HEK293 (cell line): ENCODE measurements around the gene TPP2.

Source experiments
- BCL11B ChIP-seq: fragments of 450-650 bp; formaldehyde crosslinking; IDR thresholded peaks from 2 replicates; pipeline ENCODE4 v1.5.1; 2016; ENCODE audit warnings: low read depth, missing biosample characterization, missing genetic modification characterization
- HOXC10 ChIP-seq: sonication (generic); formaldehyde crosslinking; IDR thresholded peaks from 2 replicates; pipeline ENCODE4 v1.8.1; 2023; ENCODE audit warnings: mild to moderate bottlenecking, missing genetic modification reagents
- MZF1 ChIP-seq: fragments of 450-650 bp; formaldehyde crosslinking; IDR thresholded peaks from 2 replicates; pipeline ENCODE4 v1.5.1; 2017; ENCODE audit warnings: missing biosample characterization, missing genetic modification characterization, borderline replicate concordance
- OVOL3 ChIP-seq: fragments of 450-650 bp; formaldehyde crosslinking; IDR thresholded peaks from 2 replicates; pipeline ENCODE4 v1.5.1; 2016; ENCODE audit warnings: missing biosample characterization, missing genetic modification characterization
- PBX3 ChIP-seq: sonication (generic); formaldehyde crosslinking; IDR thresholded peaks from 2 replicates; pipeline ENCODE4 v1.8.1; 2022; ENCODE audit warnings: mild to moderate bottlenecking, moderate library complexity, missing genetic modification reagents
- PRDM2 ChIP-seq: fragments of 450-650 bp; formaldehyde crosslinking; IDR thresholded peaks from 2 replicates; pipeline ENCODE4 v1.5.1; 2016; ENCODE audit warnings: missing biosample characterization, missing genetic modification characterization, borderline replicate concordance
- PRDM6 ChIP-seq: fragments of 450-650 bp; formaldehyde crosslinking; IDR thresholded peaks from 2 replicates; pipeline ENCODE4 v1.5.1; 2017; ENCODE audit warnings: missing biosample characterization, missing genetic modification characterization
- SP7 ChIP-seq: fragments of 450-650 bp; formaldehyde crosslinking; IDR thresholded peaks from 2 replicates; pipeline ENCODE4 v1.5.1; 2016; ENCODE audit warnings: missing biosample characterization, missing genetic modification characterization
- ZBTB20 ChIP-seq: fragments of 450-650 bp; formaldehyde crosslinking; IDR thresholded peaks from 2 replicates; pipeline ENCODE4 v1.5.1; 2016; ENCODE audit warnings: missing biosample characterization, missing genetic modification characterization
- ZBTB48 ChIP-seq: fragments of 450-650 bp; formaldehyde crosslinking; IDR thresholded peaks from 2 replicates; pipeline ENCODE4 v1.5.1; 2016; ENCODE audit warnings: missing biosample characterization, missing genetic modification characterization
- ZBTB7A ChIP-seq: fragments of 450-650 bp; formaldehyde crosslinking; IDR thresholded peaks from 2 replicates; pipeline ENCODE4 v1.5.1; 2016; ENCODE audit warnings: low read depth, missing biosample characterization, missing genetic modification characterization
- ZFP3 ChIP-seq: fragments of 450-650 bp; formaldehyde crosslinking; IDR thresholded peaks from 2 replicates; pipeline ENCODE4 v1.5.1; 2016; ENCODE audit warnings: low read depth, missing biosample characterization, missing genetic modification characterization
- ZFP37 ChIP-seq: fragments of 450-650 bp; formaldehyde crosslinking; IDR thresholded peaks from 2 replicates; pipeline ENCODE4 v1.5.1; 2016; ENCODE audit warnings: missing biosample characterization, missing genetic modification characterization
- ZNF157 ChIP-seq: fragments of 450-650 bp; formaldehyde crosslinking; IDR thresholded peaks from 2 replicates; pipeline ENCODE4 v1.5.1; 2016; ENCODE audit warnings: missing biosample characterization, missing genetic modification characterization
- ZNF184 ChIP-seq: fragments of 450-650 bp; IDR thresholded peaks from 2 replicates; pipeline ENCODE4 v1.5.1; 2018; ENCODE audit warnings: missing biosample characterization, mild to moderate bottlenecking, missing genetic modification characterization
- ZNF324 ChIP-seq: fragments of 450-650 bp; formaldehyde crosslinking; IDR thresholded peaks from 2 replicates; pipeline ENCODE4 v1.5.1; 2016; ENCODE audit warnings: missing biosample characterization, missing genetic modification characterization
- ZNF404 ChIP-seq: fragments of 450-650 bp; formaldehyde crosslinking; IDR thresholded peaks from 2 replicates; pipeline ENCODE4 v1.5.1; 2017; ENCODE audit warnings: missing biosample characterization, missing genetic modification characterization
- ZNF426 ChIP-seq: fragments of 450-650 bp; formaldehyde crosslinking; IDR thresholded peaks from 2 replicates; pipeline ENCODE4 v1.5.1; 2017; ENCODE audit warnings: missing biosample characterization, missing genetic modification characterization, mild to moderate bottlenecking, inconsistent platforms, moderate library complexity
- ZNF433 ChIP-seq: fragments of 450-650 bp; formaldehyde crosslinking; IDR thresholded peaks from 2 replicates; pipeline ENCODE4 v1.5.1; 2016; ENCODE audit warnings: missing biosample characterization, missing genetic modification characterization, low read depth
- ZNF48 ChIP-seq: fragments of 450-650 bp; formaldehyde crosslinking; IDR thresholded peaks from 2 replicates; pipeline ENCODE4 v1.5.1; 2016; ENCODE audit warnings: missing biosample characterization, missing genetic modification characterization
- ZNF510 ChIP-seq: fragments of 450-650 bp; formaldehyde crosslinking; IDR thresholded peaks from 2 replicates; pipeline ENCODE4 v1.5.1; 2018; ENCODE audit warnings: mild to moderate bottlenecking, missing genetic modification characterization, missing biosample characterization; ENCODE audit not compliant: insufficient replicate concordance
- ZNF555 ChIP-seq: fragments of 450-650 bp; formaldehyde crosslinking; conservative IDR thresholded peaks from 2 replicates; pipeline ENCODE4 v1.5.1; 2017; ENCODE audit warnings: missing biosample characterization, mild to moderate bottlenecking, missing genetic modification characterization, inconsistent platforms
- ZNF561 ChIP-seq: fragments of 450-650 bp; IDR thresholded peaks from 2 replicates; pipeline ENCODE4 v1.5.1; 2018; ENCODE audit warnings: missing biosample characterization, missing genetic modification characterization, borderline replicate concordance
- ZNF660 ChIP-seq: fragments of 450-650 bp; IDR thresholded peaks from 2 replicates; pipeline ENCODE4 v1.5.1; 2018; ENCODE audit warnings: missing biosample characterization, mild to moderate bottlenecking, missing genetic modification characterization
- TF ChIP-seq, protein P1 (sequence below): fragments of 450-650 bp; formaldehyde crosslinking; IDR thresholded peaks from 2 replicates; pipeline ENCODE4 v1.5.1; 2016; ENCODE audit warnings: missing biosample characterization, missing genetic modification characterization
- TF ChIP-seq, protein P2 (sequence below): fragments of 450-650 bp; formaldehyde crosslinking; IDR thresholded peaks from 2 replicates; pipeline ENCODE4 v1.5.1; 2016; ENCODE audit warnings: missing biosample characterization, missing genetic modification characterization, borderline replicate concordance

TPP2 gene

DNA sequence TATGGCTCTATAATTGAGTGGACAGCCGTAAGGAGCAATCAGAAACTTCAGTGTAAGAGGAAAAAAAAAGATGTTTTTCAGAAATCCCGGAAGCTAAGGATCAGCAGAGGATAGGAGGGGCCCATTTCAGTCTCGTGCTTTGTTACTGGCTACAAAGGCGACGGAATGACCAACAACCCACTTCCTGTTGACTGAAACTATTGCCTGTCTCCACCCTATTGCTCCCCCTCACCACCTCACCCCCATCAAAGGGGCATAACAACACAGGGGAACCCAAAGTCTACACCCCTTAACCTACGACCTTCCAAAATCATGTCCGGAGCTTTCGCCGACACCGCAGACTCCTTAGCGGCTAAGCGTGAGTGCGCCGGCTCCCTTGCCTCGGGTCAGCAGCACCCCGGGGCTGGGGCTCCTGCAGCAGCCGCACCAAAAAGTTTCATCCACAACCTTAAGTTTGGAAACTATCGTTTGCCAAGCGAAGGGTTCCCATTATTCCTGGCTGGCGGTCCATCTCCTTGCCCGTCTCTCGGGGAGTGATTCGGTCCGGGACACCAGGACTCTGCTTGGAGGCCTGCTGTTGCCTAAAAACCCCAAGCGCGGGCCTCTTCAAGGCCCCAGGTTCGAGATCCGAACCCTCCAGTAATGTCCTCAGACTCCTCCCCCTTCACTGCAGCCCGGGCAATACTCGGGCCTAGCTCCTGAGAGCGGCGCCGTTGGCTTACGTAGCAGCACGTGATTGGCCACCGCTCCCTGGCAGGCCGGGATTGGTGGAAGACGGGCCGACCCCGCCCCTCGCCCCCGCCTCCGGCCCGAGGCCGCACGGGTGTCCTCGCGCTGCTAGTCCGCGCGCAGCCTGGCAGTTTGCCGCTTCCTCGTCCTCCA, at the start of gene TPP2 (continued):
- TF ChIP-seq ZNF184 (no peak), MZF1 (tag by site-specific recombination) (no peak), ZFP3 (no peak), ZNF561 (tag by site-specific recombination) (no peak; the same call in none of the 2 replicates), ZNF404 (tag by site-specific recombination) (no peak), ZNF510 (tag by site-specific recombination) (no peak), ZNF157 (tag by site-specific recombination) (no peak), BCL11B (tag by site-specific recombination) (no peak; the same call in 1 of the 2 replicates), HOXC10 (CRISPR knock-in tag) (no peak), PRDM2 (tag by site-specific recombination) (no peak), ZNF426 (no peak), OVOL3 (tag by site-specific recombination) (no peak), ZBTB48 (peak; percentile 37; the same call in 1 of the 2 replicates), ZNF433 (no peak), ZNF660 (tag by site-specific recombination) (no peak; the same call in none of the 2 replicates), ZFP37 (tag by site-specific recombination) (peak; percentile 75), PRDM6 (tag by site-specific recombination) (peak; percentile 76), ZNF555 (tag by site-specific recombination) (no peak), ZNF324 (tag by site-specific recombination) (peak; percentile 21), SP7 (peak; percentile 53), PBX3 (CRISPR knock-in tag) (no peak), ZBTB7A (tag by site-specific recombination) (peak; percentile 39; the same call in 1 of the 2 replicates), ZNF48 (no peak), ZBTB20 (tag by site-specific recombination) (peak; percentile 80)
- TF ChIP-seq, protein P1, sequence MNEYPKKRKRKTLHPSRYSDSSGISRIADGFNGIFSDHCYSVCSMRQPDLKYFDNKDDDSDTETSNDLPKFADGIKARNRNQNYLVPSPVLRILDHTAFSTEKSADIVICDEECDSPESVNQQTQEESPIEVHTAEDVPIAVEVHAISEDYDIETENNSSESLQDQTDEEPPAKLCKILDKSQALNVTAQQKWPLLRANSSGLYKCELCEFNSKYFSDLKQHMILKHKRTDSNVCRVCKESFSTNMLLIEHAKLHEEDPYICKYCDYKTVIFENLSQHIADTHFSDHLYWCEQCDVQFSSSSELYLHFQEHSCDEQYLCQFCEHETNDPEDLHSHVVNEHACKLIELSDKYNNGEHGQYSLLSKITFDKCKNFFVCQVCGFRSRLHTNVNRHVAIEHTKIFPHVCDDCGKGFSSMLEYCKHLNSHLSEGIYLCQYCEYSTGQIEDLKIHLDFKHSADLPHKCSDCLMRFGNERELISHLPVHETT (tag by site-specific recombination): peak; percentile 45; the same call in 1 of the 2 replicates
- TF ChIP-seq, protein P2, sequence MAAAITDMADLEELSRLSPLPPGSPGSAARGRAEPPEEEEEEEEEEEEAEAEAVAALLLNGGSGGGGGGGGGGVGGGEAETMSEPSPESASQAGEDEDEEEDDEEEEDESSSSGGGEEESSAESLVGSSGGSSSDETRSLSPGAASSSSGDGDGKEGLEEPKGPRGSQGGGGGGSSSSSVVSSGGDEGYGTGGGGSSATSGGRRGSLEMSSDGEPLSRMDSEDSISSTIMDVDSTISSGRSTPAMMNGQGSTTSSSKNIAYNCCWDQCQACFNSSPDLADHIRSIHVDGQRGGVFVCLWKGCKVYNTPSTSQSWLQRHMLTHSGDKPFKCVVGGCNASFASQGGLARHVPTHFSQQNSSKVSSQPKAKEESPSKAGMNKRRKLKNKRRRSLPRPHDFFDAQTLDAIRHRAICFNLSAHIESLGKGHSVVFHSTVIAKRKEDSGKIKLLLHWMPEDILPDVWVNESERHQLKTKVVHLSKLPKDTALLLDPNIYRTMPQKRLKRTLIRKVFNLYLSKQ (tag by site-specific recombination): no peak
